OCI-M1 (cell line): ENCODE data around the gene COL4A6.

Experiments used
- DNase-seq: peaks from one replicate; lab custom pipeline; 2025; lab: John Stamatoyannopoulos, UW

The COL4A6 gene

DNA sequence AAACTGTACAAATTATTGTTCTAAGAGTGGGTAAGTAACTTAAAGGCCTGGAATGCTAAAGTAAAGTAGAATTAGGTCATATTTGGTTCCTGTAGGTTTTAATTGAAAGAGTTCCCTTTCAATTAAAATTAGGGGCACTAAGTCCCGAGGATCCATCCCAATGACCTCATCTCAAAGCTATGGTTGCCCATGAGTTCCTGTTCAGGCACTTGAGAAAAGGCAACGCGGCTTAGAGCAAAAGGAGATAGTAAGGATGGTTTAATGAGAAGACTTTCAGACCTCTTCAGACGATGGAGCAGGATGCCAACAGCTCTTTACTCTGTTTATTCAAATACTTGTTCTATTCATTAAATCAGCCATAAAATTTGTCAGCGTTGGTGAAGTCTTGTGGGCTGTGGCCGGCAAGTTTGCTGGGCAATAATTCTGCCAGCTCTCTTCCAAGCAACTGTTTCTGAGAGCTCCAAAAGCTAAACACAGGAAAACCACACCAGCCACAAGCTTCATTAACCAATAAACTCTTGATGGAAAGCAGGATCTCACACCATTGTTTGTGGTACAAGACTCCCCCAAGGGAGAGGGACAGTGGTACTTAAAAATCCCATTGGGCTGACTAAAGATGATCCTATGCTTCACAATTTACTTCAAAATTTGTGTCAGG is 167.4 kb downstream of the COL4A6 start:
- no peak for DNase-seq

DNA sequence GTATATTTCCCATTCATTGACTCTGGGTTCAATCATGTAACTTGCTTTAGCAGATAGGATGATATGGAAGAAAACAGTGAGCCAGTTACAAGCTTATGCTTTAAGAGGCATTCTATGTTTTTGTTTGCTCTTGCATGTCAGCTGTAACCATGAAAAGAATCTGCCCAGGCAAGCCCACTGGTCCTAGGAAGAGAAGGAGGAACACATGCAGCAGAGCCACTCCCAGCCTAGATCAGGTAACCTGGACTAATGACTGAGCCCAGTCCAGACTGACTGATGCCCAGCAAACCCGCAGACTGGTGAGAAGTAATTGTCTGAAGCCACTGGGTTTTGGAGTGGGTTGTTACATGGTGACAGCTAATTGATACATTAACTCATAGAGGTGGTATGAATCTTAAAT is 167.9 kb downstream of the COL4A6 start:
- DNase-seq: no peak

DNA sequence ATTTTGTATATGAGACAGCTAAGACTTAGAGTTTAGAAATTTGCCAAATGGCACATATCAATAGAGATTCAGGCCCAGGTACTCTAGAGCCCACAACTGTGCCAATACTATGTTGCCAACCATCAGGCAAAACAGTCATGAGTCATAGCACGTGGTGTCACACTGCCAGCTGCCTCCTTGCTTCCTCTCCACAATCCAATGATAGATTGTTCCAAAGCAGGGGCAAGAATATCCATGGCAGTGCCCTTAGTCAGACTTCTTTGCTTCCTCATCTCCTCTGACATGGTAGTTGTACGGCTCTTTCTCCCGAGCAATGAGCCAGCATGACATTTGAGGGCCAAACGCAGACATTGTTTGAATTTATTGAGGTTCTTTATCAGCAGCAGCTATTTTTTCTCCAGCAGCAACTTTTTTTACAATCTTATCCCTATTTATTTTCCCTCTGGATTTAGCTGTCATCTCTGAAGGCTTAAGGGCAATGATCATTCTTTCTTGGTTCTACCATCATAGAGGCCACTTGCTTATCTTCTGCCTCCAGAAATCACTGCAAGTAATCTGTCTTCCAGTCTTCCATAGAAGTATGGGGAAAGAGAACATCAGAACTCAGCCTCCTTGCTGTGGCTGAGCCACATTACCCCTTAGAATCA is 169.7 kb downstream of the COL4A6 start:
- DNase-seq: no peak

DNA sequence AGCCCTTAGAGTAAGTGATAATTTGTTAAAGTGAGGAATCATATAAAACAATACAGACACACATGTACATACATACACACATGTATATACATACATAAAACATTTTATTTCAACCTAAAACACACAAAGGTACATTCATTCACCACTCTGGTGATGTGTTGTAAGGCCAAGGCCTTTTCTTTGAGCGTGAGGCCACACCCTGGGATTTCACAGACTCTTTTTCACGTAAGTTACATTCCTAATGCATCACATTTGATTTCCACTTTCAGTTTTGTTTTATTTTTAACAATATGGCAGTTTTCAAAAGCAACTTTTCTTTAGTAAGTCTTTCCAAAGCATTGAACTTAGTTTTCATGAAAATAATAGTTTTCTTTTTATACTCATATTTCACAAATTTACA is 170.7 kb downstream of the COL4A6 start:
- DNase-seq: peak; percentile 4

DNA sequence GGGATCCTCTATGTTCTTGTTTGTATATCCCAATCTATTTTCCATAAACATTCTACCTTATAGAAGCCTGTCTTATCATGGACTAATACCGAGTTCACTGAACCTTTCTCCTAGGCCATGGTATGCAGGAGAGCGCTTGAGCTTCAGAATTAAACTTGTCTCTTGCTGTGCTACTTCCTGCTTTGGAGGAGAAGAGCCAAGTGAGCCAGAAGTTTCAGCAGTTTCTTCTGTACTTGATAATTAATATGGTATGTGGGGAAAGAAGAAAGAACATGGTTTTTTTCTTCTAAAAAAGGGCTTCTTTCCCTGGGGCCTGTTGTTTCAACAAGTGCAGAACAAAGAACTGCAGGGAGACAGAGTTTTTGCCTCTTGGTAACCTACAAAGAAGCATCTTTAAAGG is 173.8 kb downstream of the COL4A6 start:
- DNase-seq: peak; percentile 0

DNA sequence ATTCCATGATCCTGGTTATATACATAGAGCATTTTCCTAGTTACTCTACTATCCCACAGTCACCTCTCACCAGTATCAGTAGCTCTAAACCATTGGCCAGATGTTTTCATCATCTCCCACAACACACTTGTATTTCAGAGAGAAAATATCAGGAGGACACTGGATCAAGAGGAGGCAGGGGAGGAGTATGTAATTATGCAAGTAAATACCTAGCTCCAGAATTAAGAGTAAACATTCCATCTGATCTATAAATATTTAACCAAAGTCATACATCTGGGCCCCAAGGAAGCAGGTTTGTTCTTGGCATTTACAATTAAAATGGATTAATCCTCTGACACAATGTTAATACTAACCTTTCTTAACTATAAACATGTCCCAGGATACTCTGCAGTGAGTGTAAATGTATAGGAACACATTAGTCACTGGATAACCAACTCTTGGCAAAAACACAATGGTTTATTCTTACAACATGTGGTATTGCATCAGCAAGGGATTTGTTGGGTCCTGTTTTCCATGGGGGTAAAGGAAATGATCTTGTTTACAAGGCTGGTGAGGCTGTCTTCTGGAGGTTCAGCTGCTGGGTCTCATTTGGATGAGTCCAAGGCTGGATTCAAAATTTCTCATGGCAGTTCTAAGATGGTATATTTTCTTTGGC is 176.5 kb downstream of the COL4A6 start:
- no peak for DNase-seq

DNA sequence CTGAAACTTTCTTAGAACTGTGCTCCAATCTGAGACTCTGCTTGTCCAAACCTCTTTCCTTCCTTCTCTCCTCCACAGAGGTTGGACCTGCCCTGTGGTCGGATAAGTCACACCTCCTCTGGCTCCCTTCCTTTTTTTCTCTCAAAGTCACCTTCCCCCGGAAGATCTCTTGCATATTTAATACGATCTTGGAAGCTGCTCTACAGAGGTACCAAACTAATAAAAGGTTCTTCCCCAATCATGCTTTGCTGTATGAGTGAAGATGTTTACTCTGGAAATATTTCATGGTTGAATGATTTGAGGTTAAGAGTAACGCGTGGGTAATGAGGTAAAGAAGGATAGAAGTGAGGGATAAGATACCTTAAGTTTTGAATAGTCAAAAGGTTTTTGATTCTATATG is 180.7 kb downstream of the COL4A6 start:
- no peak for DNase-seq

DNA sequence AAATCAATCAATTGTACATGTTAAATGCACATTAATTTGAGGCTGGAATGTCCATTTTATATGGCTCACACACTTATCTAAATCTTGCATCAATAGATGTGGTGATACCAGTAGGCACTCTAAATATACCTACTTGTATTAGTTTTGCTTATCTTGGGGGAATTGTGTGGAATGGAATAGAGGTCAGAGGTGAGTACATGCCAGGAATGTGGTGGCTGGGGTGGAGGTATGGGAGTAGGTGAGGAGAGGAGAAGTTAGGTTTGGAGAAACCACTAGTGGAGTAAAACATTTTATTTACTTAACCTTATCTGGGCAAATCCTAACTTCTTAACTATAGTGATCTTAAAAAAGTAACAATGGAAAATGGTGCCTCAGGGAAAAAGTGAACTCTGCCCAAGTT is 183.6 kb downstream of the COL4A6 start:
- DNase-seq: no peak

DNA sequence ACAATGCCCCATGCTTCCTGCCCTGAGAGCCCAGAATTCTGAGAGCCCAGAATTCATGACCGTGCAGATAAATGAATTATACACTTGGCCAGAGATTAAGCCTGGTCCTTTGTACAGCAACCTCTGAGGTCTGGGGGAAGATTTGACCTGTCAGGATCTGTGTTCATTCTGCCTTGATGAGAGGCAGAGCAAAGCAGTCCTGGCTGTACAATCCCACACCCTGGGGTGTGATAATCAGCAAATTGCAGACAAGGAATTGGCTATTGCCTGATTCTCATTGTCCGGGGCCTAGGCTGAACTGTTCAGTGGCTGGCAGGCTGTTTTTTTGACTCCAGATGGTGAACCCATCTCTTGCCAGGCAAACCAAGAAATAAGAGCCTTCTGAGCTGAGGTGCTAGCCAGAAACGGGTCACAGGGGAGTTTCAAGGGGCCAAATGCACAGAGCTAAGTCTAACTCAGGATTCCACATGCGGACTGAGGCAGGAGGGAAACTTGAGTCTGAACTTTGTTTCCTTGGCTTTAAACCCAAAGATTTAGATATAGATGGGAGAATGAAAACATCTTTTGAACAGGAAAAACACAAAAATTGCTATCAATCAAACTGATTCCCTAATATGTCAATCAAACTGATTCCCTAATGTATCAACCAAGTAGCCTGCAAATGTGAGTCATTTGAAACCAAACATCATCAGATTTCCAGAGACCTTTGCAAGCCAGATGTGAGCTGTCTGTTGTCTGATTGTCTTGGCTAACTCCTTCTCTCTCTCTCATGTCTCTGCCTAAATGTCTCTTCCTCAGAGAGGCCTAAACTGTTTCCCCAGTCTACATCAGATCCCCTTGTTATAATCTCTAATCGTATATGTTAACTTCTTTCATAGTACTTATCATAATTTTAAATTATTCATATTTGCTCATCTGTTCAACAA is 187.3 kb downstream of the COL4A6 start:
- DNase-seq: no peak

DNA sequence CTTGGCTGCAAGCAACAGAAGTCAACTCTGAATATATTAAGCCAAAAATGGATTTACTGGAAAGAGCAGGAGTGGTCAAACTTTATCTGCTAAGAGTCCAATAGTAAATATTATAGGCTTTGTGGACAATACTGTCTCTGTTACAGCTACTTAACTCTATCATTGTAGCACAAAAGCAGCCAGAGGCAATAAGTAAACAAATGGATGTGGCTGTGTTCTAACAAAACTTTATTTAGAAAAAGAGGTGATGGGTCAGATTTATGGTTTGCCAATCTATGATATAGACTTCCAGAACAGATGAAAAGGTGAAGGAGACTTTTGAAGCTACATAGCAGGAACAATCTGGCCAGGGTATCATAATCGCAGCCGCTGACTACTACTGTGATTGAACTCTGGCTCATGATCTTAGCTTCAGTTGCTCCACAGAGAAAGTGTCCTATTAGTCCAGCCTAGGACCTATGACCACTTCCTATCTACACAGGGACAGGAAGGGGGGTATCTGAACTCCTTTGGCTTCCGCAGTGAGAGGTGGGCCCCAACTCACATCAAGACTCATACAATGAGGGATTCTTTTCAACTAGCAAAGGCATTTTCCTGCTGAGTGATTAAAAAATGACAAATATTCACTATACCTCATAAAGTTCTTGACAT is 191.8 kb downstream of the COL4A6 start:
- no peak for DNase-seq

DNA sequence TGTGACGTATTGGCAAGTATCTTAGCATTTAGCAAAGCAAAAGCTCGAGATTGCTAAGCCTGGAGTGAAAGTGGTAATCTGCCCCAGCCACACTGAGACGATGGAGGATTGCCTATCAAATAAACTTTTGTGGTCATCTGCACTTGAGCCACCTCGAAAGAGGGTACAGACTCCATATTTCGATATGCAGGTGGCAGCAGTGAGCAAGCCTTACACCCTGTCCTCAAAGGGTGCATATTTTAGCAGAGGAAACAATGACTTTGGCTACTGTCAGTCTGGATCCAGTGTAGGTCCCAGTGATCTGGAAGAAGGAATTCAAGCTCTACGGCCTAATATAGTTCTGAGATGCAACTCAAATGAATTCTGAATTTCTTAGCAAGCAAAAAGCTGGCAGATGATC is 192.8 kb downstream of the COL4A6 start:
- DNase-seq: peak; percentile 24

DNA sequence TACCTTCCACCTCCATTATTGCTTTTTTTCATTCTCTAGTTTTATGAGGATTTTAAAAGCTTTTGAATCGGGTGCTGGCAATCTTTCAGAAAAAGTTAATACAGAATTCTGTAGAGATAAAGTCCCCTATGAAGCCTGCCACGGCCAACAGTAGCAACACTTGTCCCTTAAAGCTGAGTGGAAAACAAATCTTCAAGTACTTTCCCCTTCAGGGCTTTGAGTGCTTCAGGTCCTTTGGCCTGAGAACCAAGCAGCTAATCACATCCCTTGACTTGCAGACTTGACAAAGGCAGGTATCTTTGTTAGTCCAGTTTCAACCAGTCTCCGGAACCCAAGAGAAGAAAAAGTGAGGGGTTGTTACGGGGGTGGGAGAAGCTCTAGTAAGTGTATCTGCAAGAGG is 202.2 kb downstream of the COL4A6 start:
- no peak for DNase-seq

DNA sequence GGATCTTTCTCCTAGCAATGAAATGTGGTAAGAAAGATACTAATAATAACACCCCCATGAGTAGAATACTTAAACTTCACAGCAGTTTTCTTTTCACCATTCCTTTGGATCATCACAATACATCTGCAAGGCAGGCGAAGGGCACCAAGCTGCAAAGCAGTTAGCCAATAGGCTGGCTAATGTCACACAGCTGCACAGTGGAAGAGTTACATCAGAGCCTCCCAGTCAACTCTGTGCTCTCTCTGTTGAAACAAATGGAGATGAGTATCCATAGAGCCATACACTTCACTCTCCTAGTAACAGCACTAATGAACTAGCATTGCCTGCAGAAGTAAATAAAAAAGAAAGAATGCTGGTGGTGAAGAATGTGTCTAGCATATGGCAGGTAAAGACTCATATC is 207.6 kb downstream of the COL4A6 start:
- DNase-seq: no peak

DNA sequence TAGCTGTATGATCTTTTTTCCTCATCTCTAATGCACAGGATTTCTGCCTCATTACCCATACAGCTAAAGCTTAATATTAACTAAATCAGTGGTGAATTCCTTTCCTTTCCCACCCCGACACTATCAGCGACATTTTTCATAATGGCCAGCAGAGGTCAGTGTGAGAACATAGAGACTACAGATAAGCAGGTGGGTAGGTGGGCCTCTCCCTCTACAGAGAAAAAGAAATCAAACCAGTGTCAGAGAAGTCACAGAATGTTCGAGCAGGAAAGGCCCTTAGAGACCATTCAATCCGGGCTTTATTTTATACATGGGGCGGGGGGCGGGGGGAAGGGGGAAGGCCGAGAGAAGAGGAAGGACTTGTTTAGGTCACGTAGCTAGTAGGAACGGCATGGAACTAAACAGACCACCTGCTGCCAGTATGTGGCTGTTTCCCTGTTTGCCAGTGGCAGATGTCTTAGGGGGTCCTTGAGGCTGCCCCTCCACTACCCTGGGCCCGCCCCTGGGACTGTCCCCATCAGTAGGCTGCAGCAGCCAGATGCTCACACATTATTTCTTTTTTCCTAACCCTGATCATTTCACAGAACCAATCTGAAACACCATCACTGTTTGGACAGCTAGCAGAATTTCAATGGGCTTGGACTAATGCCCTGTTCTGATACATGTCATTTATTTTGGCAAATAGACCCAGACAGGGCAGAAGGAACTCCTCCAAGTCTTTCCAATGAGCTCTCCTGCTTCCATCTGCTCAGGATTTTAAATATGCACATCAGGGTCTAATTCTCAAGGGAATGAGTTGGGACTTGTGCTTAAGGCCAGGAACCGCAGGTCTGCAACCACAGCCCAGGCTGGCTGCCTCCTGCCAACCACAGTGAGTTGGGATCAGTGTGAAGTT is 213.2 kb downstream of the COL4A6 start:
- DNase-seq: peak; percentile 55

DNA sequence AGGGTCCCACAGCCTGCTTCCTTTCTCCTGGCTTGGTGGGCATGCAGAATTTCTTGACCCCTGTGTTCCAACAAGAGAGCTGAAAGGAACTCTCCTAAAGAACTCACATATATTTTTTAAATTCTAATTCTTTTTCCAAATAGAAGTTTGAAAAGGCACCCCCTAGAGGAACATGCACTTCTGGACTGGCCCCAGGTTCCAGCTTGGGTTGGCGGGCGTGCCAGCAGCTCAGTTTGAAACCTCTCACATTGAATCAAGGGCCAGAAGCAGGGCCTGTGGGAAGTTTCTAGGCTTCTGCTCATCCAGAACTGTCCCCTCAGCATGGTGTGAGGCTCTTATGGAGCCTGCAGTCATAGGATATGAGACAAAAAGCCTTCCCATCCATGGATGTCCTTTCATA is 214.0 kb downstream of the COL4A6 start:
- DNase-seq: no peak

DNA sequence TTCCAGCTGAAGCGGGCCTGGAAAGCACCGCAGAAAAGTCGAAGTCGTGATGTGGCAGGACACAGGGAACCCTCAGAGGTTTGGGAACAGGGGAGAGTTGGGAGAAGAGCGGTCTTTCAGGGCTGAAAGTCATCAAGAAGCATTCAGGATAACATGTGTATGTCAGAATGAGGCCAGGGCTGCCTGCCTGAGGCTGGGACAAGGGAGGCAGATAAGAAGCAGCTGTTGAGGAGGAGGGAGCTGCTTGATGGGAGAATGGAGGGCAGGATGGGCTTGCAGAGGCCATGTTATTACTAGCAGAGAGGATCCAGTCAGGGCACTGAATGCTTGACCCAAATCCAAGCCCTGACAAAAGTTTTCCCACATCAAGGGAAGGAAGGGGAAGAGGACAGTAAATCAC is 214.6 kb downstream of the COL4A6 start:
- DNase-seq: no peak

DNA sequence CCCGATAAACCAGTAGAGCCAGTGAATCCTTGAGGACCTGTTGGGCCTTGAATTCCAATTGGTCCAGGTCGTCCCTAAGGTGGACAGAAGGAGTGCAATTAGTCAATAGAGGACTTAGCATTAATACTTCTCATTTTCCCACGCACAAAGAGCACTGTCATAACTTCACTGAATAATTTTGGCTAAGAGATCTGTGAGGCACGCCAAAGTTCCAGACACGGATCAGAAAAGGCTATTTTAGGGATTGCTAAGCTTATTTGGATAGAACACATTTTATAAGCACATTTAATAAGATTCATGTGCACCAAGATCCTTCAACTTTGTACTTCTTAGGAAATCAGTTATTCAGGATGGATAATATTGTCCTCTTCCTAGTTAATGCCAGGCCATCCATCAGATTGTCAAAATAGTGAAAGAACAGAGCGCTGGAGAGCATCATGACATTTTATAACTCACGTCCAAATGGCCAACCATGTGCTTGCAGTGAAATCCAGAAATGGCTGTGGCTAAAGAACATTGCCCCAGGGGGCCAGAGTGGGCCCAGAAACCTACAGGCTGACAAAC is 216.8 kb downstream of the COL4A6 start:
- no peak for DNase-seq

DNA sequence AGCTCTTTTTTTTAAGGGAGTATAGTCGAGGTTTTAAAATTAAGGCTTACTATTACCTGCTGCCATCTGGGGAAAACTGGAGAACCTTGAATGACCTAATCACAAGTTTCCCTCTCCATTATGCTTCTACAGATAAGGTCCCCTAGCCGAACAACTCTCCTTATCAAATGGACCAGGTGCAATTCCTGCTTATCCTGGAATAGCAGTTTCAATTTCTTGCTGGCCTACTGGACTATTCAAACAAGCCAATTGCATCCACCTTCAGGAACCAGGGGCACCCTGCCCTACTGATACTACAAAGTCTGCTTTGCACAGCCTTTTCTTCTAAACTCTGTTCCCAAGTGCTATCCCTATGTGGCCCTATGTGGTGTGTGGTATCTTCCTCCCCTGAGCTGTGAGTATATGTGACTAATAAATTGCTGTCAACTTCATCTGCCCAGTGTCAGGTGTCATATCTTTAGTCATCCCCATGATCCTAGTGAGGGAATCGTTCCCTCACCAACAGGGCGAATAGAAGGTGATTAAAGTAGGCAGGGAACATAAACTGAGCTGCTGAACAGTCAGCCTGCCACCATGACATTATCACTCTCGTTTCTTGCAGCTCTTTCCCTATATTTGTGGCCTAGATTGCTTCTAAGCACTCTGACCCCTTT is 218.1 kb downstream of the COL4A6 start:
- DNase-seq: peak; percentile 4

DNA sequence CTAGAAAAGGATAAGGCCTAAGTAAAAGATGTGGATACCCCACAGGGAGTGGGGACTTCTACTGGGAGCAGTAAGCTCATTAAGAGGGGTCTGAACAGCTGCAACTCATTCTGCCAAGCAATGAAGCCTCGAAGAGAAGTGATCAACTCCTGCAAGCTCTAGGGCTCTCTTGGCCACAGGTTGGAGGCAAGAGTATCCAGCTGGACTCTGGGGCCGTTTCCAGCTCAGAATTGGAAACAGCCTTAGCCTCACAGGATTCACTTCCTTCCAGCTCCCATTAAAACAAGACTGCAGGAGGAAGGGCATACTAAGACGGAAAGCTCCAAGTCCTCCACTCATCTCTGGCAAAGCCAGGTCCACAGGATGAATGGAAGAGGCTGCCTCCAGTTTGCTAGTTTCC is 220.3 kb downstream of the COL4A6 start:
- DNase-seq: no peak

DNA sequence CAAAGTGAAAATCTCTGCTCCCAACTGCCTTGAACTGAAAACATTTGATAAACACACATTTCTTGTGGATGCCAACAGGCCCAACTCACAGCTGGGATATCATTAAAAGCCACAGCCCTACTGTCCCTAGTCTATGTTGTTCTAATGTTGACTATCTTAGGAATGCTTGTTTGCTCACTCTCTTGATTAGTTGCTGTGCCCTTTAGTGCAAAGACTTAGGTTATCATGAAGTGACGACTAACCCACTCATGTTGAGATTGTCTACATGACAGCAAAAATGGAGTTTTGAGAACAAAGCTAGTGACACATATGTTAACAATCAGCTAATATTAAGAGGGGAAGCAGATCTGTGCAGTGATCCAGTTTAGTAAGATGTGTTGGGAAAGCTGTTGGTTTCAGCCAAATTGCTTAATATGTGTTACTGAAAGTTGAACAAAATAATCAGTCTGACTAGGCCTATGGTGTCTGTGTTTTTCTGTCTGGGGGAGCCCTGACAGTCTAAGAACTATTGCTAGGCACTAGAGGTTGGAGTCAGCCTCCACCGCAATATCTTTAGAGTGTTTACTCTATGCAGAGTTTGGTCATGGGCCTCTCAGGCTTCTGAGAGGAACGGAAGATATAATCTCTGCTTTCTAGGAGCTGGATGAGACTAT is 221.2 kb downstream of the COL4A6 start:
- no peak for DNase-seq
